Measurements from ENCODE around the gene FBXO24. TPM values are rescaled to one million over a fixed set of nuclear protein-coding genes. Genes with fewer than 3 reads are reported as not detected.

Gene FBXO24
- total RNA-seq, 2 experiments from 2014 or later, result 0.16 to 1.7 TPM

- no TSS peak for BruUV-seq (replicated peaks)
- POLR2A ChIA-PET, result interaction anchor here (0.6 to 2.0 kb wide), 3 partner anchors 28 to 137 kb away, joined by 4 to 13 read pairs (median 5); partner anchors contain the start of genes FBXO24 and LRCH4
- no peaks in the 10 kb centered on the region for H4K20me1 ChIP-seq (ENCODE audit: insufficient read depth, low read length)
- peaks cover 9% of the 10 kb centered on the region for H3K4me1 ChIP-seq (ENCODE audit: insufficient read depth, low read length, poor library complexity, severe bottlenecking)
- no peaks in the 10 kb centered on the region for H3K9me2 ChIP-seq (ENCODE audit: insufficient read depth, low read length)
- H3K4me2 ChIP-seq (ENCODE audit: low read length), result peak overlapping the region; percentile 99
- no peaks in the 10 kb centered on the region for H3K9me3 ChIP-seq (ENCODE audit: low read length)
- no peaks in the 10 kb centered on the region for H3K79me2 ChIP-seq (ENCODE audit: insufficient read depth, low read depth, low read length)
- CTCF ChIA-PET (ENCODE audit: unreplicated experiment), result interaction anchor here (0.5 to 1.6 kb wide), 3 partner anchors 13 to 194 kb away, joined by 3 to 7 read pairs (median 3); no protein-coding TSS in a partner anchor
- H3K36me3 ChIP-seq (ENCODE audit: insufficient read depth, low read length), result no peaks in the 10 kb centered on the region
- intact Hi-C loops (cut with micrococcal nuclease; ENCODE audit: unreplicated experiment), result loop anchor here (2.0 kb wide), 2 partner anchors 13 to 59 kb away; partner anchors contain the start of gene GNB2
- no peak overlapping the region for H2AFZ ChIP-seq (ENCODE audit: low read length)
- TF ChIP-seq CTCF (conservative IDR thresholded peaks at IDR 0.05; ENCODE audit: low read length) (no peak; the same call in 1 of the 2 replicates), EZH2phosphoT487 (IDR thresholded peaks at IDR 0.05; ENCODE audit: borderline replicate concordance, low read depth, low read length) (no peak)
- no peak for DNase-seq (ENCODE audit: low spot score)
- no peak overlapping the region for H3K27ac ChIP-seq (ENCODE audit: low read depth, low read length, poor library complexity, severe bottlenecking)
- no peak overlapping the region for H3K4me3 ChIP-seq (ENCODE audit: low read depth, low read length, poor library complexity, severe bottlenecking)
Observed at GRCh38 chr7:100613412-100614175, 27.5 kb downstream of the FBXO24 start.

- Histone ChIP-seq H3K79me2 (ENCODE audit: insufficient read depth, low read depth, low read length) (no peaks in the 10 kb centered on the region), H3K4me3 (ENCODE audit: low read depth, low read length, poor library complexity, severe bottlenecking) (no peak overlapping the region), H4K20me1 (ENCODE audit: insufficient read depth, low read length) (no peaks in the 10 kb centered on the region), H3K4me1 (ENCODE audit: insufficient read depth, low read length, poor library complexity, severe bottlenecking) (peaks cover 9% of the 10 kb centered on the region), H2AFZ (ENCODE audit: low read length) (no peak overlapping the region), H3K9me2 (ENCODE audit: insufficient read depth, low read length) (no peaks in the 10 kb centered on the region), H3K36me3 (ENCODE audit: insufficient read depth, low read length) (no peaks in the 10 kb centered on the region), H3K9me3 (ENCODE audit: low read length) (no peaks in the 10 kb centered on the region), H3K27ac (ENCODE audit: low read depth, low read length, poor library complexity, severe bottlenecking) (no peak overlapping the region), H3K4me2 (ENCODE audit: low read length) (no peak overlapping the region)
- no peak for DNase-seq (ENCODE audit: low spot score)
- TF ChIP-seq EZH2phosphoT487 (IDR thresholded peaks at IDR 0.05; ENCODE audit: borderline replicate concordance, low read depth, low read length), result no peak
- no peak for TF ChIP-seq CTCF (conservative IDR thresholded peaks at IDR 0.05; ENCODE audit: low read length)
- ChIA-PET CTCF (ENCODE audit: unreplicated experiment) (no interaction called here), POLR2A (no interaction called here)
- intact Hi-C loops (cut with micrococcal nuclease; ENCODE audit: unreplicated experiment), result no loop called here
- no TSS peak for BruUV-seq (replicated peaks)
Observed at GRCh38 chr7:100614308-100614861, 28.3 kb downstream of the FBXO24 start.

- CTCF ChIA-PET (ENCODE audit: unreplicated experiment), result no interaction called here
- POLR2A ChIA-PET, result interaction anchor here (0.6 to 2.0 kb wide), 2 partner anchors 8 to 90 kb away, joined by 3 to 6 read pairs; partner anchors contain the start of gene MOSPD3
- H3K79me2 ChIP-seq (ENCODE audit: insufficient read depth, low read depth, low read length), result no peaks in the 10 kb centered on the region
- no TSS peak for BruUV-seq (replicated peaks)
- H3K9me3 ChIP-seq (ENCODE audit: low read length), result no peaks in the 10 kb centered on the region
- H3K4me2 ChIP-seq (ENCODE audit: low read length), result no peak overlapping the region
- no peaks in the 10 kb centered on the region for H3K9me2 ChIP-seq (ENCODE audit: insufficient read depth, low read length)
- H3K4me1 ChIP-seq (ENCODE audit: insufficient read depth, low read length, poor library complexity, severe bottlenecking), result no peaks in the 10 kb centered on the region
- H2AFZ ChIP-seq (ENCODE audit: low read length), result no peak overlapping the region
- H3K27ac ChIP-seq (ENCODE audit: low read depth, low read length, poor library complexity, severe bottlenecking), result no peak overlapping the region
- H4K20me1 ChIP-seq (ENCODE audit: insufficient read depth, low read length), result no peaks in the 10 kb centered on the region
- intact Hi-C loops (cut with micrococcal nuclease; ENCODE audit: unreplicated experiment), result no loop called here
- no peak for DNase-seq (ENCODE audit: low spot score)
- no peaks in the 10 kb centered on the region for H3K36me3 ChIP-seq (ENCODE audit: insufficient read depth, low read length)
- no peak overlapping the region for H3K4me3 ChIP-seq (ENCODE audit: low read depth, low read length, poor library complexity, severe bottlenecking)
- TF ChIP-seq EZH2phosphoT487 (IDR thresholded peaks at IDR 0.05; ENCODE audit: borderline replicate concordance, low read depth, low read length), result no peak
- no peak for TF ChIP-seq CTCF (conservative IDR thresholded peaks at IDR 0.05; ENCODE audit: low read length)
Observed at GRCh38 chr7:100620239-100620638, 34.1 kb downstream of the FBXO24 start.
